K562 (cell line): ENCODE data around the gene SLX9. TPM values are rescaled to one million over a fixed set of nuclear protein-coding genes. Genes with fewer than 3 reads are reported as not detected.

Source experiments
- BCL6 ChIP-seq: fragments of 250-450 bp; sonication (Bioruptor Pico); IDR thresholded peaks from 2 replicates; pipeline ENCODE4 v1.4.0; 2020
- CBX5 ChIP-seq: IDR thresholded peaks from 2 replicates; pipeline ENCODE4 v1.6.1; 2014; ENCODE audit warnings: low read depth, borderline replicate concordance
- CTCF ChIP-seq, 3 experiments: IDR thresholded peaks in 2 of 3; conservative IDR thresholded peaks in 1 of 3; 2 replicates each; pipeline ENCODE4 v1.5.1; 2011 to 2012; ENCODE audit warnings: low read length in 3 of 3, mild to moderate bottlenecking in 3 of 3, control low read depth in 2 of 3, improper control_type of control experiment in 1 of 3, inconsistent platforms in 1 of 3, low read depth in 1 of 3, mixed read lengths in 1 of 3, moderate library complexity in 1 of 3; ENCODE audit not compliant: insufficient read depth in 2 of 3
- CXXC5 ChIP-seq: fragments of 250-450 bp; sonication (Bioruptor Pico); IDR thresholded peaks from 2 replicates; pipeline ENCODE4 v1.8.0; 2022; ENCODE audit warnings: inconsistent platforms, mild to moderate bottlenecking, moderate library complexity
- MAFK ChIP-seq: IDR thresholded peaks from 2 replicates; pipeline ENCODE4 v1.6.1; 2011; ENCODE audit warnings: low read length, improper control_type of control experiment
- NFXL1 ChIP-seq: fragments of 450-650 bp; formaldehyde crosslinking; IDR thresholded peaks from 2 replicates; pipeline ENCODE4 v1.4.0; 2021; ENCODE audit warnings: mild to moderate bottlenecking
- POLR2B ChIP-seq: fragments of 450-650 bp; IDR thresholded peaks from 2 replicates; pipeline ENCODE4 v1.6.1; 2018; ENCODE audit warnings: low read depth; ENCODE audit not compliant: partially characterized antibody
- PTTG1 ChIP-seq: fragments of 450-650 bp; IDR thresholded peaks from 2 replicates; pipeline ENCODE4 v1.6.1; 2016; ENCODE audit warnings: low read depth, mild to moderate bottlenecking, missing genetic modification characterization, missing compliant biosample characterization
- RAD51 ChIP-seq: fragments of 450-650 bp; IDR thresholded peaks from 2 replicates; pipeline ENCODE4 v1.7.1; 2016; ENCODE audit warnings: low read depth, mild to moderate bottlenecking, borderline replicate concordance
- RBFOX2 ChIP-seq: fragments of 200-400 bp; formaldehyde crosslinking; IDR thresholded peaks from 2 replicates; pipeline ENCODE4 v1.6.1; 2017; ENCODE audit warnings: low read depth, mild to moderate bottlenecking, low read length, moderate library complexity
- ZKSCAN3 ChIP-seq: fragments of 250-450 bp; sonication (Bioruptor Pico); IDR thresholded peaks from 2 replicates; pipeline ENCODE4 v1.4.0; 2020
- ZNF124 ChIP-seq: sonication (generic); formaldehyde crosslinking; IDR thresholded peaks from 2 replicates; pipeline ENCODE4 v1.8.1; 2022; ENCODE audit warnings: missing genetic modification reagents
- ZNF140 ChIP-seq: fragments of 250-450 bp; sonication (Bioruptor Pico); IDR thresholded peaks from 2 replicates; pipeline ENCODE4 v1.8.0; 2021; ENCODE audit warnings: moderate library complexity, mild to moderate bottlenecking, inconsistent platforms
- ZNF431 ChIP-seq: sonication (generic); formaldehyde crosslinking; IDR thresholded peaks from 2 replicates; pipeline ENCODE4 v1.8.0; 2022; ENCODE audit warnings: mild to moderate bottlenecking, missing genetic modification reagents
- ZNF609 ChIP-seq: sonication (generic); formaldehyde crosslinking; IDR thresholded peaks from 2 replicates; pipeline ENCODE4 v1.8.1; 2023; ENCODE audit warnings: missing genetic modification reagents, mild to moderate bottlenecking, borderline replicate concordance
- ZNF668 ChIP-seq: fragments of 250-450 bp; sonication (Bioruptor Pico); IDR thresholded peaks from 2 replicates; pipeline ENCODE4 v1.8.0; 2022; ENCODE audit warnings: mild to moderate bottlenecking, inconsistent platforms
- polyA plus RNA-seq, 8 experiments: library from polyadenylated mRNA; depleted of rRNA in 4 of 8; stranded (reverse) in 5 of 8; unstranded in 3 of 8; fragments of >200 nt; fragmentation: Nextera tagmentation in 2 of 8; fragmentation: Illumina TruSeq in 1 of 8; extraction: Ambion mirVana in 2 of 8; extraction: Trizol in 1 of 8; gene quantifications; 2 replicates each; pipeline versions ENCODE4 v1.2.1 to v1.2.3, GENCODE V29; 2011 to 2014; ENCODE audit warnings: inconsistent platforms in 1 of 8, missing spikeins in 1 of 8
- total RNA-seq, 7 experiments: library from RNA; depleted of rRNA in 6 of 7; stranded (reverse); fragments of >200 nt in 6 of 7; fragmentation: Illumina TruSeq in 2 of 7; extraction: Trizol in 2 of 7; gene quantifications; 2 replicates each; pipeline versions ENCODE4 v1.2.1 to v1.2.3, GENCODE V29; 2011 to 2021; ENCODE audit warnings: low replicate concordance in 1 of 7
- TF ChIP-seq, protein P1 (sequence below), 2 experiments: fragments of 450-650 bp; IDR thresholded peaks; 2 replicates each; pipeline ENCODE4 v1.6.1; 2016

Gene SLX9
- total and polyA plus RNA-seq, 9 of the 15 experiments (the other 6 are each of a cell fraction or from before 2014, with no cell fraction given) = 1.2 to 75.5 (median 16.5) TPM

- TF ChIP-seq ZNF609 (CRISPR knock-in tag) = no peak
- no peak for TF ChIP-seq ZNF431 (CRISPR knock-in tag)
- TF ChIP-seq ZNF668 (CRISPR knock-in tag) = no peak
- TF ChIP-seq CBX5 = no peak
- no peak for TF ChIP-seq ZNF140
- TF ChIP-seq ZKSCAN3 (CRISPR knock-in tag) = no peak
- no peak for TF ChIP-seq RBFOX2
- no peak for TF ChIP-seq ZNF124
- TF ChIP-seq RAD51 = no peak; the same call in 1 of the 2 replicates
- TF ChIP-seq CXXC5 (CRISPR knock-in tag) = 0 out of 2 replicates have a peak, but pooled peaks have one; percentile 30
- TF ChIP-seq POLR2B = no peak
- TF ChIP-seq BCL6 (CRISPR knock-in tag) = no peak
- no peak for TF ChIP-seq MAFK
- TF ChIP-seq, protein P1, sequence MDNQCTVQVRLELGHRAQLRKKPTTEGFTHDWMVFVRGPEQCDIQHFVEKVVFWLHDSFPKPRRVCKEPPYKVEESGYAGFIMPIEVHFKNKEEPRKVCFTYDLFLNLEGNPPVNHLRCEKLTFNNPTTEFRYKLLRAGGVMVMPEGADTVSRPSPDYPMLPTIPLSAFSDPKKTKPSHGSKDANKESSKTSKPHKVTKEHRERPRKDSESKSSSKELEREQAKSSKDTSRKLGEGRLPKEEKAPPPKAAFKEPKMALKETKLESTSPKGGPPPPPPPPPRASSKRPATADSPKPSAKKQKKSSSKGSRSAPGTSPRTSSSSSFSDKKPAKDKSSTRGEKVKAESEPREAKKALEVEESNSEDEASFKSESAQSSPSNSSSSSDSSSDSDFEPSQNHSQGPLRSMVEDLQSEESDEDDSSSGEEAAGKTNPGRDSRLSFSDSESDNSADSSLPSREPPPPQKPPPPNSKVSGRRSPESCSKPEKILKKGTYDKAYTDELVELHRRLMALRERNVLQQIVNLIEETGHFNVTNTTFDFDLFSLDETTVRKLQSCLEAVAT (IDR thresholded peaks at IDR 0.05) = 0 out of 4 replicates have a peak, but pooled peaks of 1 of the 2 experiments have one; percentile 42
- TF ChIP-seq CTCF (IDR thresholded peaks at IDR 0.05 in 2 of 3, conservative IDR thresholded peaks at IDR 0.05 in 1 of 3; ENCODE audit: insufficient read depth in 2 of 3, low read depth in 1 of 3, low read length in 3 of 3) = peak; percentile 87 to 98 (median 87)
- TF ChIP-seq NFXL1 (CRISPR knock-in tag) = no peak
- no peak for TF ChIP-seq PTTG1 (tag)
Observed at GRCh38 chr21:44892536-44893277, 47.1 kb upstream of the SLX9 start (continued).
